IPS-18a (cell line): ENCODE measurements around the gene AGBL4.

Experiments used
- H3K27ac ChIP-seq: one replicate; pipeline ENCODE4 v1.5.1; 2013; ENCODE audit warnings: low read length
- H3K27me3 ChIP-seq: one replicate; pipeline ENCODE4 v1.6.1; 2013; ENCODE audit warnings: mild to moderate bottlenecking, low read length; ENCODE audit not compliant: control insufficient read depth, insufficient read depth
- H3K36me3 ChIP-seq: one replicate; pipeline ENCODE4 v1.6.1; 2013; ENCODE audit warnings: low read depth, low read length; ENCODE audit not compliant: control insufficient read depth
- H3K4me1 ChIP-seq: one replicate; pipeline ENCODE4 v1.6.1; 2013; ENCODE audit warnings: low read depth, low read length; ENCODE audit not compliant: control insufficient read depth
- H3K4me3 ChIP-seq: one replicate; pipeline ENCODE4 v1.5.1; 2013; ENCODE audit warnings: low read length
- H3K9ac ChIP-seq: one replicate; pipeline ENCODE4 v1.6.1; 2013; ENCODE audit warnings: mild to moderate bottlenecking, low read length, moderate library complexity
- H3K9me3 ChIP-seq: one replicate; pipeline ENCODE4 v1.6.1; 2013; ENCODE audit warnings: low read depth, low read length; ENCODE audit not compliant: control insufficient read depth

AGBL4 gene

DNA sequence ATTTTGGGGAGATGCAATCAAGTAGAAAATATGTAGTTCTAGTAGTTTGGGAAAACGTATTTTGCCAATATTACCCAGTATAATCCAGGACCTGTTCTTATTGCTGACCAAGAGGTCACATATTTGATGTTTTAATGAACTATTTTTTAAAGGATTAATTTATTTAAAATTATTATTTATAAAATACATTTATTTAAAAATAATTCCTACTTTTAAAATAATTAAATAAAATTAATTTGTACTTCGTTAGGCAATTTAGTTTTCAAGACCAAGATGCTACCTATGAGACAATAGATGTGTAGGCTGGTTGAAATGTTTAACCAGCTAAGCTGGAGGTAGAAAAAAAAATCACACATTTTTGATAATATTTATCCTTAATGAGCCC lies 1106.7 kb downstream of the AGBL4 start:
- Histone ChIP-seq H3K27me3 (no peaks in the 10 kb centered on the region), H3K9ac (no peak overlapping the region), H3K27ac (no peak overlapping the region), H3K4me1 (peaks cover 3% of the 10 kb centered on the region), H3K4me3 (no peak overlapping the region), H3K9me3 (no peaks in the 10 kb centered on the region), H3K36me3 (no peaks in the 10 kb centered on the region)

- no peaks in the 10 kb centered on the region for H3K36me3 ChIP-seq
- H3K9ac ChIP-seq: no peak overlapping the region
- H3K4me3 ChIP-seq: no peak overlapping the region
- H3K9me3 ChIP-seq: no peaks in the 10 kb centered on the region
- no peak overlapping the region for H3K27ac ChIP-seq
- H3K27me3 ChIP-seq: no peaks in the 10 kb centered on the region
- H3K4me1 ChIP-seq: peaks cover 3% of the 10 kb centered on the region
Measured at GRCh38 chr1:48916130-48917069, 1107.4 kb downstream of the AGBL4 start.

GRCh38 chr1:48908606-48909005 lies 1115.1 kb downstream of the AGBL4 start:
- no peaks in the 10 kb centered on the region for H3K27me3 ChIP-seq
- H3K9ac ChIP-seq: no peak overlapping the region
- H3K9me3 ChIP-seq: no peaks in the 10 kb centered on the region
- H3K36me3 ChIP-seq: no peaks in the 10 kb centered on the region
- no peak overlapping the region for H3K27ac ChIP-seq
- H3K4me3 ChIP-seq: no peak overlapping the region
- H3K4me1 ChIP-seq: no peaks in the 10 kb centered on the region

- no peaks in the 10 kb centered on the region for H3K4me1 ChIP-seq
- no peaks in the 10 kb centered on the region for H3K9me3 ChIP-seq
- H3K4me3 ChIP-seq: no peak overlapping the region
- H3K9ac ChIP-seq: no peak overlapping the region
- no peaks in the 10 kb centered on the region for H3K36me3 ChIP-seq
- no peak overlapping the region for H3K27ac ChIP-seq
- H3K27me3 ChIP-seq: no peaks in the 10 kb centered on the region
Measured at GRCh38 chr1:48906729-48907128, 1117.0 kb downstream of the AGBL4 start.

DNA sequence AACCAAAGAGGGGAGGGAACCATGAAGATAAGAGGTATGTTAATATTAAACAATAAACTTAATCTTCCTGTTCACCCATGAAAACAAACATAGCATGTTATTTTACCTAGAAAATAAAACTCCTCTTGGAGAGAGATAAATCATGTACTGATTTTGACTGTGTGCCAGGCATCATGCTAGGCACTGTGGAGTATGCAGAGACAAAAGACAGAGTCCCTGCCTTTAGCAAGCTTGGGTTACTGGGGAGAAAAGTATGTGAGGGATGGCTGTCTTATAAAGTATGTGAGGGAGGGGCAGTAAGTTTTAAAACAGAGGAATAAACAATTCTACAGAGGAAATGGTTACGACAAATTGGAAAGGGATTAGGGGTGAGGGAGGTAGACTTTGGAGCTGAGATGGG lies 1117.6 kb downstream of the AGBL4 start:
- H3K36me3 ChIP-seq: no peaks in the 10 kb centered on the region

DNA sequence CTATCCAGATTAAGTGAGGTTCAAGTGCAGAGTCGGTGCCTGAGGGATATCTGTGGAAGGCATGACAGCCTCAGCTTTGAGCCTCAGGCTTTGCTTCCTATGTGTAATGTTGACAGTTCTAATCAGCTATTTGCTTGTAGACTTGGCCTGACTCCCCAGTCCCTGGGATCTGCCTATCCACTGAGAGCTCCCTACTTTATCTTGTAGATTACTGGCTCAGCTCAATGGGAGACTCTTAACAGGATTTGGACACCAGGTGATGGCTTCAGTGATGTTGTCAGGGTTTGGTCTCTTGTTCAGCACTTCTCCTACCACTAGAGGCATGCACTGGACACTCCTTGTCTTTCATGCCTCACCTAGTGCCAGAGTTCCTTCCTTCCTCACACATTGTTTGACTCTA lies 1120.5 kb downstream of the AGBL4 start:
- Histone ChIP-seq H3K4me1 (no peaks in the 10 kb centered on the region), H3K36me3 (no peaks in the 10 kb centered on the region), H3K4me3 (no peak overlapping the region), H3K9me3 (no peaks in the 10 kb centered on the region), H3K9ac (no peak overlapping the region), H3K27me3 (no peaks in the 10 kb centered on the region), H3K27ac (no peak overlapping the region)

More for the DNA sequence above, 1117.6 kb downstream of the AGBL4 start:
- Histone ChIP-seq H3K27ac (no peak overlapping the region), H3K4me3 (no peak overlapping the region), H3K4me1 (no peaks in the 10 kb centered on the region), H3K27me3 (no peaks in the 10 kb centered on the region), H3K9me3 (no peaks in the 10 kb centered on the region), H3K9ac (no peak overlapping the region)

DNA sequence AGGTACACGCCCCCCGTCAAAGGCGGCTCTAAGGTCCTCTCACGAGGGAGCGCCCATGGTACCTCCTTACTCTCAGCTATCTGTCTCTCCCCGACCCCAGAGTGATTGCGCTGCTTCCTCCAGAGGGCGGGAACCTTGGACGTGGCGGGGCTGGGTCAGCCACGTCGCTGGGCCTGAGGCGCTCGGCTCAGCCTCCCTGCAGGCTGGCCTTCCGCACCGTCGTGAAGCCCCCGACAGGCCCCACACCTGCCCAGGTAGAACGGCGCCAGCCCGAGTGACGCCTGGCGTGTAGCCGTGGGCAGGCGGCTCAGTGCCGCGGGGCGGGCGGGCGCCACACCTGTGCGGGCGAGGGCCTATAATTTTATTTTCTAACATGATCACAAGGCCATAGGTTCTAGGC lies 1124.9 kb downstream of the AGBL4 start:
- H3K9ac ChIP-seq: no peak overlapping the region
- H3K36me3 ChIP-seq: no peaks in the 10 kb centered on the region
- H3K27ac ChIP-seq: no peak overlapping the region
- no peaks in the 10 kb centered on the region for H3K9me3 ChIP-seq
- H3K4me1 ChIP-seq: no peaks in the 10 kb centered on the region
- no peak overlapping the region for H3K4me3 ChIP-seq
- no peaks in the 10 kb centered on the region for H3K27me3 ChIP-seq

DNA sequence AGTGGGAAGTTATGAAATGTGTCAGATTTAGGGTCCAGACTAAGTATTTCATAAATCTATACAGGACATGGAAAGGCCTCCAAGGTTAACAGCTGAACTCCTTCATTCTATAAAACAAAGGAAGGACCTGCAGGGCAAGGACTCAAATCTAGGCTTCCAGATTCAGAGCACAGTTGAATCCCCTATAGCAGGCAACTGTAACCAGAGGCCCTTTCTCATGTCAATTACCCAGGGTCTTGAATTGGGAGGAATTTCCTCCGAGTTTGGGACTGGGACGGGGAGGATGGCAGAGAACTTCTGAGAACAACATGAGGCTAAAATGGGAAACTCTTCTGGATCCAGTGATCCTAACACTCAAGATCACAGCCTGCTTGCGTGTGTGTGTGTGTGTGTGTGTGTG lies 1134.1 kb downstream of the AGBL4 start:
- Histone ChIP-seq H3K36me3 (no peaks in the 10 kb centered on the region), H3K9me3 (no peaks in the 10 kb centered on the region), H3K4me1 (peaks cover 23% of the 10 kb centered on the region), H3K27me3 (no peaks in the 10 kb centered on the region), H3K27ac (no peak overlapping the region), H3K4me3 (no peak overlapping the region), H3K9ac (no peak overlapping the region)

GRCh38 chr1:48889082-48889481 lies 1134.7 kb downstream of the AGBL4 start:
- Histone ChIP-seq H3K27me3 (no peaks in the 10 kb centered on the region), H3K9me3 (no peaks in the 10 kb centered on the region), H3K4me3 (no peak overlapping the region), H3K4me1 (peaks cover 23% of the 10 kb centered on the region), H3K27ac (no peak overlapping the region), H3K9ac (no peak overlapping the region), H3K36me3 (no peaks in the 10 kb centered on the region)

DNA sequence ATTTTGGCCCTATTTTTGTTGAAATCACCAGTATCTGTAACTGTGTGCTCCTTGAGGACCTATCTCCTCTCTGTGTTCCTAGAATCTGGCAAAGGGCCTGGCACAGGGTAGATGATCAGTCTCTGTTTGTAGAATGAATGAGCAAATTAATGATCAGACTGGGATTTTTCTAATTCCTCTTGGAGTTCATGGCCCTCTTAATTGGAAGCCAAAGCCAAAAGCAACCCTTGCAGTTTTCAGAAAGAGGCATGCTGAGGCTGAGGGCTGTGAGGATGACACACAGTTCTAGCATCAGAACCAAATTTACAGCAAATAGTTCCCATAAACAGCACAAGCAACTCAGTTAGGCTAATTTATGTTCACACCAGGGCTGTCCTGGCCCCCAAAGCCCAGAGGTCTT lies 1136.0 kb downstream of the AGBL4 start:
- Histone ChIP-seq H3K27ac (no peak overlapping the region), H3K4me1 (peaks cover 21% of the 10 kb centered on the region), H3K27me3 (no peaks in the 10 kb centered on the region), H3K9ac (no peak overlapping the region), H3K36me3 (no peaks in the 10 kb centered on the region), H3K9me3 (no peaks in the 10 kb centered on the region), H3K4me3 (no peak overlapping the region)

- no peaks in the 10 kb centered on the region for H3K36me3 ChIP-seq
- no peak overlapping the region for H3K4me3 ChIP-seq
- H3K4me1 ChIP-seq: no peaks in the 10 kb centered on the region
- H3K27me3 ChIP-seq: no peaks in the 10 kb centered on the region
- no peak overlapping the region for H3K9ac ChIP-seq
- no peak overlapping the region for H3K27ac ChIP-seq
- no peaks in the 10 kb centered on the region for H3K9me3 ChIP-seq
Measured at GRCh38 chr1:48882020-48882419, 1141.7 kb downstream of the AGBL4 start.
